Activated CD4-positive, alpha-beta T cell treated with anti-CD3 and anti-CD28 coated beads, Interleukin-2, amount 50 U/mL, for 48 hours (primary cell): Measurements from ENCODE around the gene FNTB.
"Not testable (repeated sequence)": the region's sequence is repeated elsewhere in the genome, so short reads cannot be mapped to it uniquely, and the experiment has no call there.

ENCODE experiments used
- DNase-seq, 2 experiments: peaks; one replicate each; pipeline ENCODE4 v3.0.0-alpha.2; 2020

The FNTB gene

GRCh38 chr14:65019944-65020566 is 33.4 kb downstream of the FNTB start:
- DNase-seq = no peak

GRCh38 chr14:65024957-65025356 is 38.3 kb downstream of the FNTB start:
- no peak for DNase-seq

- DNase-seq = no peak
Measured at GRCh38 chr14:65025818-65026217, 39.1 kb downstream of the FNTB start.

DNA sequence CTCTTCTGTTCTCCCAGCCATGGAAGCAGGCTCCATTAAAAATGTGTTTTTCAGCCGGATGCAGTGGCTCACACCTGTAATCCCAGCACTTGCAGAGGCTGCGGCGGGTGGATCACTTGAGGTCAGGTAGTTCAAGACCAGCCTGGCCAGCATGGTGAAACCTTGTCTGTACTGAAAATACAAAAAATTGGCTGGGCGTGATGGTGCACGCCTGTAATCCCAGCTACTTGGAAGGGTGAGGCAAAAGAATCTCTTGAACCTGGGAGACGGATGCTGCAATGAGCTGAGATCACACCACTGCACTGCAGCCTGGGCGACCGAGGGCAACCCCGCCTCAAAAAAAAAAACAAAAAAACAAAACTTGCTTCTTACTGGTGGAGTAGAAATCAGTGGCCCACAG is 39.8 kb downstream of the FNTB start:
- DNase-seq = no peak

DNA sequence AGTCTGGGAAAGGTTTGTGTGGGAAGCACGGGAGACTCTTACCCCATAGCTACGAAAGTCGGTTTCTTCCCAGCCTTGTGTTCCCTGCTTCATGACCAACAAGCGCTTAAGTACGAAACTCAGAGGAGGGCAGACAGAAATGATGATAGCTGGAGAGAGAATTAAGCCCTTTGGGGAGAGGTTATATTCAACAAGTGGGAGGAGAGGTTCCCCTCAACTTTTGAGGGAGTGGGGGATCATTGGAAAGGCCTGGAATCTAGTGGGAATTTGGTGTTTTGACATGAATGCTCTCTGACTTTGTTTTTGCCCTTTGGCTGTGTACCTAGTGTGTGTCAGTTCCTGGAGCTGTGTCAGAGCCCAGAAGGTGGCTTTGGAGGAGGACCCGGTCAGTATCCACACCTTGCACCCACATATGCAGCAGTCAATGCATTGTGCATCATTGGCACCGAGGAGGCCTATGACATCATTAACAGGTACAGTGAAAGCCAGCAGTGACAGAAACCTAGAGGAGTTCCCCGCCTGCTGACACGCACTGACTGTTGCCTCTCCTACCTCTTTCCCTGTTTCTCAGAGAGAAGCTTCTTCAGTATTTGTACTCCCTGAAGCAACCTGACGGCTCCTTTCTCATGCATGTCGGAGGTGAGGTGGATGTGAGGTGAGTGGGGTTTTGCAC is 40.6 kb downstream of the FNTB start:
- DNase-seq = no peak

DNA sequence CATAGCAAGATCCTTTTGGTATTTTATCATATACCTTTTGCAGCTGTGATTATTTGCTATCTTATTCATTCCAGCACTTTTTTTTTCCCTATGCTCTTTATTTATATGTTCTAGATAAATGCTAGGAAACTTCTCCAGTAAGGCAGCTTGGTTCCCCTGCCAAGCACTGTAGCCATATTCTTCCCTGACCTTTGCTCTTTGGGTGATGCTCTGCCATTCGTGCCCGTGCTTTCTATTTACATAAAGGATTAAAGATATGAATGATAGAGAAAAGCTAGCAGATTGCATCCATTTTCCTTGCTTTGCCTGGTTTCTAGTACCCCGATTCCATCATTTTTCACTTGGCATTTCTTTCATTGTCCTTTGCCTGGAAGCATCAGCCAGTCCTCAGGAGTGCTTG is 42.2 kb downstream of the FNTB start:
- no peak for DNase-seq

DNA sequence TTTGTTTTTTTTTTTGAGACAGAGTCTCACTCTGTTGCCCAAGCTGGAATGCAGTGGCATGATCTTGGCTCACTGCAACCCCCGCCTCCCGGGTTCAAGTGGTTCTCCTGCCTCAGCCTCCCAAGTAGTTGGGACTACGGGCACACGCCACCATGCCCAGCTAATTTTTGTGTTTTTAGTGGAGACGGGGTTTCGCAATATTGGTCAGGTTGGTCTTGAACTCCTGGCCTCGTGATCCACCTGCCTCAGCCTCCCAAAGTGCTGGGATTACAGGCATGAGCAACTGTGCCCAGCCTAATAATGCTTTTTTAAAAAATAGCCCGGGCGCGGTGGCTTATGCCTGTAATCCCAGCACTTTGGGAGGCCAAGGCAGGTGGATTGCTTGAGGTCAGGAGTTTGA is 44.6 kb downstream of the FNTB start:
- DNase-seq = not testable (repeated sequence)

DNA sequence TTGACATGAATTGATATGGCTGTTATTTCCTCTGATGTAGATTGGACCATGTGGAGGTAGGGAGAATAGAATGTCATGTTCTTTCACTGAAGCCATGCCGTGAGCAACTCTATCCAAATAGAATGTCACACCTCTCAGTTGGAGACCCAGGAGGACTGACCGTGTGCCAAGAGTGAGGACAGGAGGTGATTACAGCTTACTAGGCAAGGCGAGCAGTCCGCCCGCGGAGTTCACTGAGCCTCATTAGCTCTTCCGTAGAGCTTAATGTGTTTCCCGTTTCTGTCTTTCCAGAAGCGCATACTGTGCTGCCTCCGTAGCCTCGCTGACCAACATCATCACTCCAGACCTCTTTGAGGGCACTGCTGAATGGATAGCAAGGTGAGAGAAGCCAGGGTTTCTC is 45.6 kb downstream of the FNTB start:
- DNase-seq = no peak

- DNase-seq = no peak
Measured at GRCh38 chr14:65033181-65033580, 46.5 kb downstream of the FNTB start.

GRCh38 chr14:65034021-65034420 is 47.3 kb downstream of the FNTB start:
- no peak for DNase-seq

DNA sequence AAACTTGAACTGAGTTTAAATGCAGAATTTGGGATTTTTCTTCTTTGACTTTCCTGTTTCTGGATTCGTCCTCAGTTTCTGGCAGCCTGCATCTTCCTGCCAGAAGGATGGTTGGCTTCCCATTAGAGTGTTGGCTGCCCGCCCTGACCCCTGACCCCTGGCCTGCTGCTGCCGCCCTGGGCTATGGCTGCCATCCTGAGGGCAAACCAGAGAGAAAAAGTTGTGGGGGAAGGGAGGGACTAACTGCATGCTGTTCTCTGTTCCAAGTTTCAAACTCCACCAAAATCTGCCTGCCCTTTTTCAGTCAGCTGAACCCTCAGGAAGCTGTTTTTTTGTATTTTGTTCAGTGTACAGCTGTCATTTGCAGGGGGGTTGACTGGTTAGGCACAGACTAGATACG is 48.4 kb downstream of the FNTB start:
- no peak for DNase-seq

DNA sequence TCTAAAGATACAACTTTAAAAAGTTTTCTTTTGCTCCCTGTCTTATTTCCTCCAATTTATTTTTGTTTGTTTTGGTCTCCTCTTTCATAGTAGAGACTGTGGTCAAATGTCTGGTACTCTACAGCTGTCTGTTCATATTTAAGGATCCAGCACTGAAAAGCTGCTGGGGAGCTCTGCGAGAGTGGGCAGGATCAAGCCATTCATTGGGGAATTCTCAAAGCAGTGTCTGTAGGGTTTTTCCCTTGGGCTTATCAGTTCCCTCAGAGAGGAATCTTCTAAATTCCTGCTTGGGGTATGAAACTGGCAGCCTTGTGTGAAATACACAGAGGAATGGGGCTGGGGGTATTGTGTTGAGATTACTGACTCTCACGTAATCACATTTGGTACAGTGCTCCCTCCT is 52.3 kb downstream of the FNTB start:
- DNase-seq = no peak

DNA sequence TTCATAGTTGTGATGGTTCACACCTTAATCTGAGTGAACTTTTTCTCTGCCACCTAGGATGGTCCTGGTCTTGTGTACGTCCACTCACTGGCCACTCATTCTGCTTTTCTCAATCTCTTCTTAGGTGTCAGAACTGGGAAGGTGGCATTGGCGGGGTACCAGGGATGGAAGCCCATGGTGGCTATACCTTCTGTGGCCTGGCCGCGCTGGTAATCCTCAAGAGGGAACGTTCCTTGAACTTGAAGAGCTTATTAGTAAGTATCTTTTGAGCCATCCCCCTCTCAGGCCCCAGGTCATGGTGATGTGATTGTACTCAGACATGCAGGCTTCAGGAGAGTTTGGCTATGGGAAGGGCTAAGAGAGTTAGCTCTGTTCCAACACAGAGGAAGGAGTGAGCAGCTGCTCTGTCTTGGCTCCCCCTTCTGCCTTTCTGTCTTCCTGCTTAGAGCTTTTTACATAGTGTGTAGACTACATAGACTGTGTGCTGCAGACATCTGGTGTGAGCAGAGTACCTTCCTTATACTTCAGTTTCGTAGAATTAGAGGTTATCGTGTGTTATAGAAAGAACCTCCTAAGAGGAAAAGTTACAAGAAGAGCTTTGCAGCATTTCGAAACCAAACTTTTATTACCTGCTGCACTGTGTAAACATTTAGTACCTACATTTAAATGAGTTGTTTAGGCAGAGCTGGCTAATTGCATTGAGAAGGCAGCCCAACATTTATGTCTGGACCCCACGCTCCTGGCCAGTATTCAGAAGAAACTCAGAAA is 54.2 kb downstream of the FNTB start:
- no peak for DNase-seq

GRCh38 chr14:65041434-65041915 is 54.8 kb downstream of the FNTB start:
- no peak for DNase-seq

GRCh38 chr14:65042296-65042695 is 55.6 kb downstream of the FNTB start:
- no peak for DNase-seq

GRCh38 chr14:65042731-65043372 is 56.2 kb downstream of the FNTB start:
- DNase-seq = no peak

DNA sequence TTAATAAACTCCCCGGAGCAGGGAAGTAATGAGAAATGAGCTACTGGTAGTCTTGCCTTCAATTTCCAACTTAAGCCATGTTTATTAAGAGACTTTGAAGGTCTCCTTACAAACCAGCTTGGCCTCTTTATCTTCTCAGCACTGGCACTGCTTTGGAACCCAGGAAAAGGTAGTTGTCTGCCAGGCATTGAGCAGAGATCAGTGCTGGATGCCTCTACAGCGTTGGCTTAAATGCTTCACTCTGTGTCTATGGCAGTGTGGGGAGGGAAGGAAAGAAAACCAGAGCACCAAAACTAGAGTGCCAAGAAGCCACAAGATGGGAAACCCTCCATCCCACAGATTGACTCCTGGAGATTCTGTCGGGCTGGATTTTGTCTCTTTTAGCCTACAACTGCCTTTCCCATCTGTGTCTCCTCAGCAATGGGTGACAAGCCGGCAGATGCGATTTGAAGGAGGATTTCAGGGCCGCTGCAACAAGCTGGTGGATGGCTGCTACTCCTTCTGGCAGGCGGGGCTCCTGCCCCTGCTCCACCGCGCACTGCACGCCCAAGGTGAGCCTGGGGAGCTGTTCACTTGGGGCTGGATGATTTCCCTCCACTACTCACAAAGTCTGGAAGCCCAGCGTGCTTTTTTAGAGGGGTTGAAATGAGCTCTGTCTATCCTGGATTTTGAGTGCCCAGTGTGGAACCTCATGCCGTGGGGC is 57.3 kb downstream of the FNTB start:
- no peak for DNase-seq

- no peak for DNase-seq
Measured at GRCh38 chr14:65044596-65044959, 57.9 kb downstream of the FNTB start.

GRCh38 chr14:65045006-65045405 is 58.3 kb downstream of the FNTB start:
- DNase-seq = no peak

GRCh38 chr14:65045709-65046108 is 59.0 kb downstream of the FNTB start:
- no peak for DNase-seq

GRCh38 chr14:65052832-65053231 is 66.1 kb downstream of the FNTB start:
- DNase-seq = no peak

DNA sequence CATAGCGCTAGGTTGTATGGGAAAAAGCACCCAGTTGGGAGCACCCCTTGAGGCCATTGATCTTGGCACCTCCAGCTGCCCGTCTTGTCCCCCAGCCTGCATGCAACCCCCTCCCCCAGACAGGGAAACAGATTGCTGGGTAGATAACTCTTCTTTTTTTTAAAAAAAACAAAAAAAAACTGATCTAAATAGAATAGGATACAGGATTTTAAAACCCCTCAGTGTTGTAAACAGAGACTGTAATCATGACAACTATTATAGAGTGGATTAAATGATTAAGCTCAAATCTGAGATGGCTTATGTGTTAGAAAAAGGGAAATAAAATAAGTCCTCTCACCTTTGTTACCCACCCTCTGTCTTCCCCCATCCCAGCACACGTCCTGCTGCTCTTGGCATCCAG is 66.8 kb downstream of the FNTB start:
- no peak for DNase-seq

- no peak for DNase-seq
Measured at GRCh38 chr14:65054471-65055085, 67.9 kb downstream of the FNTB start.
